PFSK-1 (cell line): ENCODE results near the gene ST8SIA4.

ENCODE experiments used
- FOXP2 ChIP-seq: optimal IDR thresholded peaks from 2 replicates; pipeline ENCODE3; 2011; ENCODE audit warnings: borderline replicate concordance, control low read depth, inconsistent platforms; ENCODE audit not compliant: insufficient read depth; ENCODE audit errors: extremely low read length, extremely low read depth
- POLR2AphosphoS5 ChIP-seq: IDR thresholded peaks from 2 replicates; pipeline ENCODE4 v1.6.1; 2012; ENCODE audit warnings: low read depth, mild to moderate bottlenecking, control low read depth, low read length, moderate library complexity
- REST ChIP-seq, 2 experiments: IDR thresholded peaks; 2 replicates each; pipeline versions ENCODE4 v1.6.1 to v1.8.0; 2011 to 2012; ENCODE audit warnings: low read depth in 2 of 2, low read length in 2 of 2, control low read depth in 1 of 2, inconsistent platforms in 1 of 2, mild to moderate bottlenecking in 1 of 2, moderate library complexity in 1 of 2; ENCODE audit not compliant: insufficient read depth in 1 of 2
- SIN3A ChIP-seq: IDR thresholded peaks from 2 replicates; pipeline ENCODE4 v1.6.1; 2012; ENCODE audit warnings: mild to moderate bottlenecking, low read length, moderate library complexity, borderline replicate concordance; ENCODE audit not compliant: insufficient read depth
- TAF1 ChIP-seq: IDR thresholded peaks from 2 replicates; pipeline ENCODE4 v1.6.1; 2012; ENCODE audit warnings: low read length, control low read depth, borderline replicate concordance; ENCODE audit not compliant: insufficient read depth

- TF ChIP-seq TAF1 (no peak), REST (IDR thresholded peaks at IDR 0.05; ENCODE audit: insufficient read depth in 1 of 2, low read depth in 2 of 2, low read length in 2 of 2) (no peak), SIN3A (no peak), POLR2AphosphoS5 (no peak), FOXP2 (no peak)
These were observed 100.9 kb downstream of the ST8SIA4 start for GRCh38 chr5:100802208-100802607.
